Measurements from ENCODE around the gene PRPF19. TPM values are rescaled to one million over a fixed set of nuclear protein-coding genes. Genes with fewer than 3 reads are reported as not detected.

PRPF19 gene
- total and polyA plus RNA-seq, 2 of the 13 experiments (the other 11 are each of a cell fraction or from before 2014, with no cell fraction given), result 27.4 to 91.1 TPM

GRCh38 chr11:60938500-60938899, 32.1 kb upstream of the PRPF19 start (continued):
- TF ChIP-seq NR2F1 (CRISPR knock-in tag; IDR thresholded peaks at IDR 0.05), result no peak
- no peak for TF ChIP-seq ISX (CRISPR knock-in tag; conservative IDR thresholded peaks at IDR 0.05)
- TF ChIP-seq CBX5 (CRISPR knock-in tag; IDR thresholded peaks at IDR 0.05; ENCODE audit: borderline replicate concordance), result no peak
- TF ChIP-seq ZNF205 (CRISPR knock-in tag; IDR thresholded peaks at IDR 0.05), result no peak

GRCh38 chr11:60937811-60938210, 31.4 kb upstream of the PRPF19 start:
- in situ Hi-C loops (cut with HindIII; ENCODE audit: extremely low pct_ligation_motif_present, low pct_unique_long_range_greater_than_20kb), result no loop called here
- ATAC-seq (no peak), DNase-seq (ENCODE audit: low spot score) (no peak), FAIRE-seq (no peak)
- BruUV-seq (replicated peaks), result no TSS peak
- Histone ChIP-seq H2AFZ (ENCODE audit: low read length) (no peak overlapping the region), H3K79me2 (ENCODE audit: insufficient read depth, low read length) (no peaks in the 10 kb centered on the region), H3K9me3 (ENCODE audit: low read length) (no peaks in the 10 kb centered on the region), H3K27me3 (ENCODE audit: control insufficient read depth in 1 of 2, insufficient read depth in 2 of 2, low read length in 2 of 2) (peaks cover 0 to 2% of the 10 kb centered on the region in 2 experiments; a peak in 2 of 5 replicates), H3K4me1 (ENCODE audit: insufficient read depth, low read length) (no peaks in the 10 kb centered on the region), H4K20me1 (ENCODE audit: insufficient read depth, low read length) (no peaks in the 10 kb centered on the region), H3K4me2 (ENCODE audit: low read depth, low read length) (no peak overlapping the region), H3K9ac (ENCODE audit: insufficient read depth, low read depth, low read length) (no peak overlapping the region), H3K36me3 (replicated peaks in 1 of 2; ENCODE audit: control insufficient read depth in 1 of 2, insufficient read depth in 2 of 2, low read length in 2 of 2) (no peaks in the 10 kb centered on the region), H3K4me3 (replicated peaks in 1 of 3; ENCODE audit: insufficient read depth in 1 of 3, low read depth in 2 of 3, low read length in 3 of 3) (no peak overlapping the region), H3K27ac (ENCODE audit: extremely low read length, insufficient read depth, low read length) (no peak overlapping the region)
- intact Hi-C loops (cut with micrococcal nuclease; ENCODE audit: unreplicated experiment), result no loop called here
- ChIA-PET POLR2A (no interaction called here), CTCF (ENCODE audit: low intra/inter-chr PET ratio, low total read pairs) (no interaction called here)
- WGBS (ENCODE audit: low lambda C conversion rate), result 100% methylated on average over 1 of the region's 8 CpGs
- TF ChIP-seq AGO2 (optimal IDR thresholded peaks at IDR 0.05; ENCODE audit: low read depth, low read length) (peak; percentile 45), SETDB1 (CRISPR knock-in tag; IDR thresholded peaks at IDR 0.05; ENCODE audit: borderline replicate concordance) (no peak)

DNA sequence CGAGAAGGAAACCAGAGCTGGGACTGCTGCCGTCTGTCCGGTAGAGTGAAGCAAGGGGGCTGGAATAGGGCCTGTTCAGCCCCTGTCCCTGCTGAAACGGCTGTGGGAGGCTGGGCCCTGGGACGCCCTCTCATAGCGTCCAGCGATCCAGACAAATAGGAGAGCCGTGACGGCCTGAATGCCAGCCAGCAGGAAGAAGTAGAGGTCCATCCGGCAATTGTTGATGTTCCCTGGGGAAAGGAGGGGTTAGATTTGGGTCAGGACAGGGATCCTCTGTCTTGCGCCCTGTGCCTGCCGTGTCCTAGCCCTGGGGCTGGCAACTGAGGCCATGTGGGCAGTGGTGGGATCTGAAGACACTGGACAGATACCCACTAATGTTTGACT, 30.8 kb upstream of the PRPF19 start:
- 86% methylated on average over 10 of the region's 12 CpGs for WGBS (ENCODE audit: low lambda C conversion rate)
- H3K9me3 ChIP-seq (ENCODE audit: low read length), result no peaks in the 10 kb centered on the region
- no TSS peak for BruUV-seq (replicated peaks)
- no peak for TF ChIP-seq U2AF1 (optimal IDR thresholded peaks at IDR 0.05; ENCODE audit: low read depth, low read length)
- TF ChIP-seq, protein P1, sequence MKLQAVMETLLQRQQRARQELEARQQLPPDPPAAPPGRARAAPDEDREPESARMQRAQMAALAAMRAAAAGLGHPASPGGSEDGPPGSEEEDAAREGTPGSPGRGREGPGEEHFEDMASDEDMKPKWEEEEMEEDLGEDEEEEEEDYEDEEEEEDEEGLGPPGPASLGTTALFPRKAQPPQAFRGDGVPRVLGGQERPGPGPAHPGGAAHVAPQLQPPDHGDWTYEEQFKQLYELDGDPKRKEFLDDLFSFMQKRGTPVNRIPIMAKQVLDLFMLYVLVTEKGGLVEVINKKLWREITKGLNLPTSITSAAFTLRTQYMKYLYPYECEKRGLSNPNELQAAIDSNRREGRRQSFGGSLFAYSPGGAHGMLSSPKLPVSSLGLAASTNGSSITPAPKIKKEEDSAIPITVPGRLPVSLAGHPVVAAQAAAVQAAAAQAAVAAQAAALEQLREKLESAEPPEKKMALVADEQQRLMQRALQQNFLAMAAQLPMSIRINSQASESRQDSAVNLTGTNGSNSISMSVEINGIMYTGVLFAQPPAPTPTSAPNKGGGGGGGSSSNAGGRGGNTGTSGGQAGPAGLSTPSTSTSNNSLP (IDR thresholded peaks at IDR 0.05; ENCODE audit: low read depth, low read length), result no peak
- DNase-seq (ENCODE audit: low spot score), result no peak
- no peak overlapping the region for H3K27ac ChIP-seq (ENCODE audit: extremely low read length, insufficient read depth, low read length)
- H3K36me3 ChIP-seq (replicated peaks in 1 of 2; ENCODE audit: control insufficient read depth in 1 of 2, insufficient read depth in 2 of 2, low read length in 2 of 2), result no peaks in the 10 kb centered on the region
- no peak for ATAC-seq
- no peak overlapping the region for H2AFZ ChIP-seq (ENCODE audit: low read length)
- no peak overlapping the region for H3K4me2 ChIP-seq (ENCODE audit: low read depth, low read length)
- no peaks in the 10 kb centered on the region for H4K20me1 ChIP-seq (ENCODE audit: insufficient read depth, low read length)
- ChIA-PET POLR2A (no interaction called here), CTCF (ENCODE audit: low intra/inter-chr PET ratio, low total read pairs) (no interaction called here)
- in situ Hi-C loops (cut with HindIII; ENCODE audit: extremely low pct_ligation_motif_present, low pct_unique_long_range_greater_than_20kb), result no loop called here
- H3K27me3 ChIP-seq (ENCODE audit: control insufficient read depth in 1 of 2, insufficient read depth in 2 of 2, low read length in 2 of 2), result peaks cover 0 to 2% of the 10 kb centered on the region in 2 experiments; a peak in 2 of 5 replicates
- no peaks in the 10 kb centered on the region for H3K4me1 ChIP-seq (ENCODE audit: insufficient read depth, low read length)
- no peaks in the 10 kb centered on the region for H3K79me2 ChIP-seq (ENCODE audit: insufficient read depth, low read length)
- H3K9ac ChIP-seq (ENCODE audit: insufficient read depth, low read depth, low read length), result no peak overlapping the region
- FAIRE-seq, result no peak
- H3K4me3 ChIP-seq (replicated peaks in 1 of 3; ENCODE audit: insufficient read depth in 1 of 3, low read depth in 2 of 3, low read length in 3 of 3), result no peak overlapping the region
- intact Hi-C loops (cut with micrococcal nuclease; ENCODE audit: unreplicated experiment), result no loop called here

Data from HepG2 (cell line).